Measurements from ENCODE around the gene JPH4.
"Not testable (repeated sequence)": the region's sequence is repeated elsewhere in the genome, so short reads cannot be mapped to it uniquely, and the experiment has no call there.

The JPH4 gene

GRCh38 chr14:23544511-23545447 is 33.8 kb downstream of the JPH4 start:
- no peak for DNase-seq

GRCh38 chr14:23543403-23543802 is 35.2 kb downstream of the JPH4 start:
- no peak for DNase-seq

DNA sequence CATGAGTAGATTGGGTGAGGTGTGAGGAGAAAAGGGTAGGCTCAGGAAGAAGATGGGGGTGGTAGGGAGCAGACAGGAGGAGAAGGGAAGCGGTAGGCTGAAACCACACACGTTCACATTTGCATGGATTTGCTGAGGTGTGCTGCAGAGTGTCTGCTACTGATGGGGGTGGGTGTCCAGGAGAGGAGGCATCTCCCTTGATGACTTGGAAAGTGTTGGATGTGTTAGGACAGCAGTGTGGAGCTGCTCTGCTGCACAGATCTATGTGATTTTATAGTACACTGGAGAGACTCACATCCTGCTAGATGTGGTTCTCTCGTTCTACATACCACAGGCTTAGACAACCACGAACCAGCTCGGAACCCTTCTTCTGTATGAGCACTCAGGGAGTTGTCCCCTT is 36.3 kb downstream of the JPH4 start:
- no peak for DNase-seq

DNA sequence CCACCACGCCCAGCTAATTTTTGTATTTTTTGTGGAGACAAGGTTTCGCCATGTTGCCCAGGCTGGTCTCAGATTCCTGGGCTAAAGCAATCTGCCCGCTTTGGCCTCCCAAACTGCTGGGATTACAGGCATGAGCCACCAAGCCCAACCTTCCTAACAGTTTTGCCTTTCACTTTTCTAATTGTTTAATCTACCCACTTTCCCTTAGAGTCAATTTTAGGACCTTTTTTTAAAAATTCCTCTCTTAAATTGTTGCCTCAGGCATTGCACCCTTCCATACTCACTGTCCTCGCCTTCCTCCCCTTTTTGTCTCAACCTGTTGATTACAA is 38.5 kb downstream of the JPH4 start:
- DNase-seq: no peak

DNA sequence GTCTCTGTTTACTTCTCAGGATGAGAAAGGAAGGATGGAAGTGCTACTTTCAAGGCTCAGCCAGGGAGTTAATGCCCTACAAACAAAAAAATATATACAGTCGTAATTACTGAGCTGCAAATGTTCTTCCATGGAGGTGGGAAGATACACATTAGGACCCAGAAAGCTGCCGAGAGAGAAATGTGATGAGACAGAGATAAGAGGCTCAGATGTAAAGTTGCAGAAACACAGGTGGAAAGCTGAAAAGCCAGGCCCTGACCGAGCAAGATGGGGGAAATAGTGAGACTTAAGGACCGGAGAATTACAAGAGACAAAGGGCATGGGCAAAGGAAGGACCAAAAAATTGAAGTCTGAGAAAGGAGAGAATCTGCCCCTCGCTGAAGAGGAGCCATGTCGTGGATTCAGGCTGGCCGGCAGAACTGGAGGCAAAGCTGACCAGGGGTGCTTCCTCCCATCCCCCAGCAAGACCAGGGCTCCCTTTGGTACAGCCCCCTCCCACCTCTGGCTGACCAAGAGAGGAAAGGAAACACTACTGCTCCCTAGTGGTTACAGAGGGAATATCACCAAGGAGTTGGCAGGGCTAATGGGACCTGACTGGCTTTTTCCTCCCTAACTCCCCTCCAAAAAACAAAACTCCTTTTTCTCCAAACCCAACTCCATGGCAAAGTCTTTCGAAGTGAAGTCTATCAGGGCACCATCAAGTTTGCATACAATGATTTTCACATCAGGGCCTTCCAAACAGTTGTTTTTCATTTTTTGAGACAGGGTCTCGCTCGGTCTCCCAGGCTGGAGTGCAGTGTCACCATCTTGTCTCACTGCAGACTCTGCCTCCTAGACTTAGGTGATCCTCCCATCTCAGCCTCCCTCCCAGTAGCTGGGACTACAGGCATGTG is 39.1 kb downstream of the JPH4 start:
- DNase-seq: no peak

- DNase-seq: no peak
Observed at GRCh38 chr14:23538785-23539184, 39.8 kb downstream of the JPH4 start.

DNA sequence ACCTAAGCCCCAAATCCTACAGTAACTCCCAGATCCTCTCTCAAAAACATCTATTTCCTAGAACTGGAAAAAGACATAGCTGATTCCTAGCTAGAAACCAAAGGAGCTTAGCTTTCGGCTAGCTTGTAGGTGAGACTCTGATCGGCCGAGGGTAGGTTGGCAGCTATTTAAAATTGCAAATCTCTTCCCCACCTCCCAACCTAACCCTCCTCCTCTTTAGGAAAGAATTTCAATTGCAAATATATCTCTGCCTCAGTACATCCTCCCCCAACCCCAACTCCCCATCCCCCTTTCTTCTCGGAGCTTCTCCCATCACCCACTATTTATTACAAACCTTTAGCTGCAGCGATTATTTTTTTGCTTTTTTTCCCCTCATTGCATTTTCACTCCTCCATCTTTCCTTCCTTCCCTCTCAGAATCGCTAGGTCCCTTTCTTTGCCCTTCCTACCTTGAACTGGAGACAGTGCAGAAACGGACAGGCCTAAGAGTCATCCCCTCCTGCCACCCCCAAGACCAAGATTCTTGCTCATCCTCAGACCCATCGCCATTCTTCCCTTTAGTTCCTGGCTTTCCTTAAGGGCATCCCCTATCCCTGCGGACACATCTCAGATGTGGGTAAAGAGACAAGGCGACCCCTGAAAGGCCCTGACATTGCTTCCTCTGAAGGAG is 40.4 kb downstream of the JPH4 start:
- DNase-seq: no peak

GRCh38 chr14:23537351-23538049 is 41.1 kb downstream of the JPH4 start:
- DNase-seq: no peak

- not testable (repeated sequence) for DNase-seq
Observed at GRCh38 chr14:23536906-23537305, 41.7 kb downstream of the JPH4 start.

DNA sequence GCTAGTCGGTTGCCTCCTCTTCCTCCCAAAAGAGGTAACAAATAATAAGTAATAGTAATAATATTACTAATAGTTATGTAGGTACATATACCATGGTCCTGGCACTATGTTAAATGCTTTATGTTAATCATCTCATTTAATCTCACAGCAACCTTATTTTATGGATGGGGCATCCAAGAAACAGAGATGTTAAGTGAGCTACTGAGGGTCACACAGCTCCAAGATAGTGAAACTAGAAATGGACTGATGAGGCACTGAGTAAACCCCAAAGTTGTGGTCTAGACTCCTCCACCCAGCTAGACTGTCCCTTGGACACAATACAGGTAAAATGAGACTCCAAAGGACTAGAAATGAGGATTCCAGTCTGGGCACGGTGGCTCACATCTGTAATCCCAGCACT is 42.1 kb downstream of the JPH4 start:
- no peak for DNase-seq

GRCh38 chr14:23535943-23536342 is 42.6 kb downstream of the JPH4 start:
- DNase-seq: no peak

DNA sequence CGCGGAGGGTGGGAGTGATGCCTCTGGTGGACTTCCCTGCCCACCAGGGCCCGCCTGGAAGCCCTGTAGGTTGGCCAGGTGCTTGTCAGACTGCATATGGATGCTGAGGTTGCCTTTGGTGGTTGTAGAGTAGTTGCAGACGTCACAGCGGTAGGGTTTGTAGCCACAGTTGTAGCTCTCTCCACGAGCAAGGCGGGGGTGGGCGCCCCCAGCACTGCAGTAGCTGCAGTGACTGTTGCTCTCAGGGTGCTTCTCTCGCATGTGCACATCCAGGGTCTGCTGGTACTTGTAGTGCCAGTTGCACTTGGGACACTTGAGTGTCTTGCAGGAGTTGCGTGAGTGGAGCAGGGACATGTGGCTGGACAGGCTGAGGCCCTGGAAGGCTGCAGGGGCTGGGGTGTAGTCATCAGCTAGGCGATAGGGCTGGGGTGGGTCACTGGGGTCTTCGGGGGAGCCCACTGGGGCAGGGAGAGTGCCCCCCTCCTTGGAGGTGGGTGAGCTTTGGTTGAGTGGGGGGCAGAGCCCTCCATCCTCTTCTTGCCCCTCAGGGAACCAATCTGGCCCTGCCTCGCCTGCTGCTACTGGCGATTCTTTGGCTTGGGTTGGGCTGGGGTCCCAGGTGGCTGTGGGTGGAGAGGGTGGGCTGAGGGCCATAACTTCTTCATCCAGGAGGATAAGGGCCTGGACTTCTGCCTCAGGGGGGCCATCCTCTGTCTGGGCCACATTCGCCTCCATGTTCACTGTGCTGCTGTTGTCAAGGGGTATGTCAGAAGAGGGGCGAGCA is 44.7 kb downstream of the JPH4 start:
- DNase-seq: no peak

GRCh38 chr14:23532658-23533057 is 45.9 kb downstream of the JPH4 start:
- DNase-seq: no peak

- DNase-seq: no peak
Observed at GRCh38 chr14:23531391-23531790, 47.2 kb downstream of the JPH4 start.

DNA sequence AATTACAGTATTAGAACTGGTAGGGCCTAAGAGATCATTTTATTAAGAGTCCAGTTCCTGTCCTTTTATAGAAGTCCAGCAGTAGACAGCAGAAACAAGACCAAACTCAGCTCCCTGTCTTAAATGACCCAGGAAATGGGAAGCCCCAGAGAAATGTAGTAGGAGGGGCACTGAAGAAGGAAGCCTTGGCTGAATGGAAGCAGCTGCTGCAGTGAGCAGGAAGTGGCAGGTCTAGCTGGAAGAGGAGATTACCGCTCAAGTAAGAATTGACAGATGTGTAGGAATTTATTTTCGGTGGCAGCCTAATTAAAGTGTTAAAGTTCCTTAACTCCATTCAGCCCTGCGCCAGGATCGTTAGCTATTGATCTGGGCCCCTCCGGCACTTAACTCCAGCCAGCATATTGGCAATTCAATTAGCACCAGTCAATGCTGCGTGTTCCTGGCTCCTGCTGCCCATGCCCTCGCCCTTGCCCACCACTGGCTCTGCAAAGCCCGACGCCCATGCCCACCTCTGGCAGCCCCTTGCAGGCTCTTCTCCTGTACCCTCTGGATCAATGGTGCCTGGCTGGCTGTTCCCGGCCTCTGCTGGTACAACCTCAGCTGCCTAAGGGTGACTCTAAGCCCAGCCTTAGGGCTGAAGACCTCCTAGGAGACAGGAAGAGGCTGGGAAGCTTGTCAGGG is 48.1 kb downstream of the JPH4 start:
- DNase-seq: no peak

DNA sequence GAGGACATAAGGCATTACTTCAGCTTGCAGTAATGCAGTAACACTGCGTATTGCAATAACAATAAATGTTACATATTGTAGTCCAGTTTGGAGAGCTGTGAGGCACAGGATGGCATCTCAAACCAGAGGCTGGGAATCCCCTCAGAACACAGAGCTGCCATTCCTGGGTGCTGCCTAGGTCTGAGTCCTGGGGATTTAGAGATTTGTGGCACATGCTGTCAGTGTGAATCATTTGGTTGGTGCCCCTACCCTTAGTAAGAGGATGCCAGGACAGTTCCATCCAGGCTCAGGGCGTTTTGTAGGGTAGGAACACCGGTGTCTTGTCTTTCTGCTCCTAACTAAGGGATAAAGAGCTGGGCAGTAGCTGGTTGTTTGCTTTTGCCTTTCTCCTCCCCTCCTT is 49.6 kb downstream of the JPH4 start:
- no peak for DNase-seq

DNA sequence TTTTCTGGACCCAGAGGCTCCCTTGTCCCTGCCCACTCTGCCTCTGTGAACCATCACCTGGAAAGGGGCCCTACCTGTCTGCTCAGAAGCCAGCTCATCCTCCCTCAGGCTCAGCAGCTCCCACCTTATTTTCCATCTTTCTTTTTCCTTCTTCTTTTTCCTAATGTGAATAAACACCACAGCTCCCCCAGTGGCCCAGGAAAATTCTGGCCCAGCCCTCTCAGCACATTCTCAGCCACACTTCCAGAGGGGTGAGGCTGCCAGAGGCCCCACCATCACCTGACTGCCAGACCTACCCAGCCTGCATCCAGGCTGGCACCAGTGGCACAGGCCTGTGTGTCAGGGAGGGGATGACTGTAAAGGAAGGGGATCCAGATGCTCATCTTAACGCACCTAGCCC is 50.0 kb downstream of the JPH4 start:
- no peak for DNase-seq

- no peak for DNase-seq
Observed at GRCh38 chr14:23525611-23526010, 53.0 kb downstream of the JPH4 start.

- DNase-seq: no peak
Observed at GRCh38 chr14:23524954-23525353, 53.6 kb downstream of the JPH4 start.

GRCh38 chr14:23523229-23524016 is 55.2 kb downstream of the JPH4 start:
- DNase-seq: no peak

All from stimulated activated CD8-positive, alpha-beta memory T cell treated with anti-CD3 and anti-CD28 coated beads, Interleukin-4, amount 100 ng/mL, for 48 hours (primary cell).